GM23338 (cell line): ENCODE data around the gene PTAR1. TPM values are rescaled to one million over a fixed set of nuclear protein-coding genes. Genes with fewer than 3 reads are reported as not detected.
A peak's percentile ranks its signal among the peaks of the same experiment; 100 is the strongest.

Experiments used
- ATAC-seq: fragments of 200-7000 bp; cut with Tn5 transposase; 3 replicates; pipeline ENCODE4 v1.9.1; 2020
- DNase-seq: peaks from one replicate; pipeline ENCODE4 v3.0.0-alpha.2; 2015; ENCODE audit warnings: low spot score
- H2AFZ ChIP-seq: fragments of 200-600 bp; sonication (generic); 2 replicates; pipeline ENCODE4 v1.8.0; 2016; ENCODE audit warnings: antibody characterized with exemption, mild to moderate bottlenecking, moderate library complexity
- H3F3A ChIP-seq: fragments of 200-600 bp; sonication (generic); replicated peaks from 2 replicates; pipeline ENCODE4 v1.8.0; 2017; ENCODE audit warnings: antibody characterized with exemption, mixed run types, low read depth
- H3K27ac ChIP-seq: fragments of 200-600 bp; sonication (generic); 2 replicates; pipeline ENCODE4 v1.6.1; 2016; ENCODE audit warnings: low read depth
- H3K27me3 ChIP-seq: fragments of 200-600 bp; sonication (generic); 2 replicates; pipeline ENCODE4 v1.8.0; 2016; ENCODE audit warnings: mild to moderate bottlenecking, mixed run types, moderate library complexity; ENCODE audit not compliant: insufficient read depth
- H3K36me3 ChIP-seq: fragments of 200-600 bp; sonication (generic); 2 replicates; pipeline ENCODE4 v1.8.0; 2016; ENCODE audit warnings: mild to moderate bottlenecking; ENCODE audit not compliant: insufficient read depth
- H3K4me1 ChIP-seq: fragments of 200-600 bp; sonication (generic); 2 replicates; pipeline ENCODE4 v1.8.0; 2016; ENCODE audit warnings: mild to moderate bottlenecking, moderate library complexity; ENCODE audit not compliant: insufficient read depth
- H3K4me2 ChIP-seq: fragments of 200-600 bp; sonication (generic); 2 replicates; pipeline ENCODE4 v1.7.1; 2017; ENCODE audit warnings: mixed run types
- H3K4me3 ChIP-seq: fragments of 200-600 bp; sonication (generic); 2 replicates; pipeline ENCODE4 v1.6.1; 2016; ENCODE audit warnings: mixed run types
- H3K79me2 ChIP-seq: fragments of 200-600 bp; sonication (generic); replicated peaks from 2 replicates; pipeline ENCODE4 v1.8.0; 2017; ENCODE audit warnings: mild to moderate bottlenecking; ENCODE audit not compliant: insufficient read depth
- H3K9me2 ChIP-seq: fragments of 200-600 bp; sonication (generic); 2 replicates; pipeline ENCODE4 v1.8.0; 2017; ENCODE audit not compliant: insufficient read depth
- H4K20me1 ChIP-seq: fragments of 200-600 bp; sonication (generic); replicated peaks from 2 replicates; pipeline ENCODE4 v1.8.0; 2017; ENCODE audit warnings: mild to moderate bottlenecking; ENCODE audit not compliant: insufficient read depth
- H3K27ac Mint-ChIP-seq: 2 replicates; pipeline ENCODE4 v1.8.0; 2020; ENCODE audit warnings: inconsistent platforms, mild to moderate bottlenecking, moderate library complexity, mixed read lengths
- H3K27me3 Mint-ChIP-seq: 3 replicates; pipeline ENCODE4 v1.8.0; 2022; ENCODE audit warnings: low read depth, mild to moderate bottlenecking, moderate library complexity, mixed read lengths, inconsistent platforms; ENCODE audit not compliant: insufficient read depth, poor library complexity
- H3K36me3 Mint-ChIP-seq: 3 replicates; pipeline ENCODE4 v1.8.0; 2021; ENCODE audit warnings: low read depth, mild to moderate bottlenecking, inconsistent platforms, moderate library complexity, mixed read lengths
- H3K4me1 Mint-ChIP-seq: 3 replicates; pipeline ENCODE4 v1.8.0; 2020; ENCODE audit warnings: mild to moderate bottlenecking, inconsistent platforms, mixed read lengths
- H3K4me3 Mint-ChIP-seq: 3 replicates; pipeline ENCODE4 v1.8.0; 2021; ENCODE audit warnings: moderate library complexity, mild to moderate bottlenecking, inconsistent platforms, mixed read lengths
- H3K9me3 Mint-ChIP-seq: 3 replicates; pipeline ENCODE4 v1.8.0; 2020; ENCODE audit warnings: moderate library complexity, mild to moderate bottlenecking, inconsistent platforms, mixed read lengths
- CTCF ChIP-seq, 2 experiments: fragments of 200-600 bp in 1 of 2; sonication (generic) in 1 of 2; conservative IDR thresholded peaks; 2 replicates each; pipeline versions ENCODE4 v1.5.1 to v1.6.1; 2016 to 2017; ENCODE audit warnings: antibody characterized with exemption in 2 of 2, low read depth in 2 of 2, mild to moderate bottlenecking in 2 of 2, moderate library complexity in 1 of 2
- EZH2phosphoT487 ChIP-seq: fragments of 200-600 bp; sonication (generic); IDR thresholded peaks from one replicate; pipeline ENCODE4 v1.8.1; 2018; ENCODE audit warnings: antibody characterized with exemption; ENCODE audit not compliant: unreplicated experiment
- NANOG ChIP-seq: IDR thresholded peaks from 2 replicates; pipeline ENCODE4 v1.6.1; 2016; ENCODE audit warnings: antibody characterized with exemption, borderline replicate concordance
- POLR2AphosphoS5 ChIP-seq: IDR thresholded peaks from 2 replicates; pipeline ENCODE4 v1.6.1; 2016; ENCODE audit warnings: antibody characterized with exemption, low read depth
- STAT1 ChIP-seq: IDR thresholded peaks from one replicate; pipeline ENCODE4 v1.6.1; 2016; ENCODE audit warnings: antibody characterized with exemption; ENCODE audit not compliant: unreplicated experiment
- ZNF114 ChIP-seq: fragments of 250-450 bp; sonication (Bioruptor Pico); IDR thresholded peaks from 2 replicates; pipeline ENCODE4 v1.5.0; 2020; ENCODE audit warnings: mild to moderate bottlenecking, moderate library complexity
- ZNF331 ChIP-seq: fragments of 250-450 bp; sonication (Bioruptor Pico); IDR thresholded peaks from 2 replicates; pipeline ENCODE4 v1.5.0; 2020; ENCODE audit warnings: low read depth, mild to moderate bottlenecking, moderate library complexity
- ZNF462 ChIP-seq: fragments of 250-450 bp; sonication (Bioruptor Pico); IDR thresholded peaks from 2 replicates; pipeline ENCODE4 v1.5.0; 2020; ENCODE audit warnings: mild to moderate bottlenecking, moderate library complexity
- polyA plus RNA-seq: library from polyadenylated mRNA; unstranded; fragments of >200 nt; fragmentation: Nextera tagmentation; extraction: Ambion mirVana; gene quantifications from 2 replicates; pipeline ENCODE4 v1.2.1, GENCODE V29; 2016
- total RNA-seq: library from RNA; depleted of rRNA; stranded (reverse); fragments of >200 nt; shearing (Covaris generic); gene quantifications from 2 replicates; pipeline ENCODE4 v1.2.3, GENCODE V29; 2014
- TF ChIP-seq, protein P1 (sequence below): IDR thresholded peaks from 2 replicates; pipeline ENCODE4 v1.6.1; 2016; ENCODE audit warnings: antibody characterized with exemption

The PTAR1 gene
- total and polyA plus RNA-seq, 2 experiments from 2014 or later, result 35.2 to 219 TPM

- no peak for TF ChIP-seq ZNF462 (CRISPR knock-in tag)
- no peak for TF ChIP-seq NANOG
- TF ChIP-seq POLR2AphosphoS5, result no peak
- TF ChIP-seq CTCF (conservative IDR thresholded peaks at IDR 0.05; ENCODE audit: low read depth in 2 of 2), result no peak
Observed at GRCh38 chr9:69740872-69741505, 18.8 kb downstream of the PTAR1 start (continued).

DNA sequence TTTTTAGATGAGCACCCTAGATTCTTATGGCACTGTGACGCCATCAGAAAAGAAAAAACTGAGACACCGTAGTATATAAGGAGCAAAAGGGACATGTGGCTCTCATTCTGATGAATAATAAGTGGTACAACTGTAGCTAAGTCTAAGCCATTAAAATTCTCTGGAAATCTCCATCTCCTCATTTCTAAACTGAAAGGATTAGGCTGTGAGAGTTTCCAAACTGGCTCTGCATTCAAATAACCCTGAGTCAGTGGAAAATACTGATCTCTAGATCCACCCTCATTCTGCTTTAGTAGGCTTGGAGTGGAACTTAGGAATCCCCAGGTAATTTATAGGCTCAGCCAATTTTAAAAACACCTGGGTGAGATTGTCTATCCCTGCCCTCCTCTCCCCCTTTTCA lies 28.5 kb downstream of the PTAR1 start:
- ATAC-seq (no peak), DNase-seq (no peak)
- Histone ChIP-seq H3K9me2 (no peaks in the 10 kb centered on the region), H4K20me1 (peaks cover 3% of the 10 kb centered on the region; the same call in 1 of the 2 replicates), H3F3A (0 out of 2 replicates have a peak, but pooled peaks cover 2% of the 10 kb centered on the region), H3K4me2 (no peak overlapping the region), H3K4me1 (no peaks in the 10 kb centered on the region), H3K79me2 (peaks cover 44% of the 10 kb centered on the region), H3K4me3 (no peak overlapping the region), H2AFZ (no peak overlapping the region), H3K36me3 (peaks cover 46% of the 10 kb centered on the region), H3K27ac (peak overlapping the region; percentile 61; the same call in 1 of the 2 replicates), H3K27me3 (no peaks in the 10 kb centered on the region)
- Mint-ChIP-seq H3K4me3 (no peak overlapping the region), H3K36me3 (peaks cover 50% of the 10 kb centered on the region), H3K9me3 (no peaks in the 10 kb centered on the region), H3K4me1 (no peaks in the 10 kb centered on the region), H3K27me3 (no peaks in the 10 kb centered on the region), H3K27ac (no peak overlapping the region)
- TF ChIP-seq, protein P1, sequence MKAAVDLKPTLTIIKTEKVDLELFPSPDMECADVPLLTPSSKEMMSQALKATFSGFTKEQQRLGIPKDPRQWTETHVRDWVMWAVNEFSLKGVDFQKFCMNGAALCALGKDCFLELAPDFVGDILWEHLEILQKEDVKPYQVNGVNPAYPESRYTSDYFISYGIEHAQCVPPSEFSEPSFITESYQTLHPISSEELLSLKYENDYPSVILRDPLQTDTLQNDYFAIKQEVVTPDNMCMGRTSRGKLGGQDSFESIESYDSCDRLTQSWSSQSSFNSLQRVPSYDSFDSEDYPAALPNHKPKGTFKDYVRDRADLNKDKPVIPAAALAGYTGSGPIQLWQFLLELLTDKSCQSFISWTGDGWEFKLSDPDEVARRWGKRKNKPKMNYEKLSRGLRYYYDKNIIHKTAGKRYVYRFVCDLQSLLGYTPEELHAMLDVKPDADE, result no peak
- TF ChIP-seq STAT1 (no peak), POLR2AphosphoS5 (no peak), EZH2phosphoT487 (no peak), ZNF114 (CRISPR knock-in tag) (no peak), ZNF331 (CRISPR knock-in tag) (no peak)
